H1 (cell line): Measurements from ENCODE around the gene CACNA1E.

Experiments
- CTCF ChIP-seq, 3 experiments: IDR thresholded peaks; 1 replicate in 2 of 3; 2 replicates in 1 of 3; pipeline versions ENCODE4 v1.5.1 to v1.6.1; 2011; ENCODE audit warnings: low read length in 3 of 3, mild to moderate bottlenecking in 3 of 3, inconsistent platforms in 2 of 3, low read depth in 1 of 3, moderate library complexity in 1 of 3; ENCODE audit not compliant: insufficient read depth in 1 of 3; ENCODE audit errors: control extremely low read depth in 1 of 3
- E2F6 ChIP-seq: IDR thresholded peaks from 2 replicates; pipeline ENCODE4 v1.6.1; 2012; ENCODE audit warnings: inconsistent platforms
- MAFK ChIP-seq: IDR thresholded peaks from 2 replicates; pipeline ENCODE4 v1.6.1; 2012; ENCODE audit warnings: low read depth, mild to moderate bottlenecking, improper control_type of control experiment, low read length
- POLR2A ChIP-seq, 2 experiments: IDR thresholded peaks; 1 replicate in 1 of 2; 2 replicates in 1 of 2; pipeline ENCODE4 v1.6.1; 2011; ENCODE audit warnings: low read depth in 2 of 2, low read length in 2 of 2, mild to moderate bottlenecking in 2 of 2; ENCODE audit errors: control extremely low read depth in 1 of 2
- RAD21 ChIP-seq, 2 experiments: IDR thresholded peaks in 1 of 2; conservative IDR thresholded peaks in 1 of 2; 2 replicates each; pipeline ENCODE4 v1.6.1; 2011; ENCODE audit warnings: low read depth in 2 of 2, low read length in 2 of 2, improper control_type of control experiment in 1 of 2, inconsistent platforms in 1 of 2, mild to moderate bottlenecking in 1 of 2, moderate library complexity in 1 of 2

- TF ChIP-seq POLR2A (IDR thresholded peaks at IDR 0.05; ENCODE audit: control extremely low read depth in 1 of 2, low read depth in 2 of 2, low read length in 2 of 2), result no peak
- no peak for TF ChIP-seq CTCF (IDR thresholded peaks at IDR 0.05; ENCODE audit: control extremely low read depth in 1 of 3, insufficient read depth in 1 of 3, low read depth in 1 of 3, low read length in 3 of 3)
- TF ChIP-seq RAD21 (IDR thresholded peaks at IDR 0.05 in 1 of 2, conservative IDR thresholded peaks at IDR 0.05 in 1 of 2; ENCODE audit: low read depth in 2 of 2, low read length in 2 of 2), result no peak
- TF ChIP-seq MAFK, result no peak
- no peak for TF ChIP-seq E2F6
These were observed 5.5 kb downstream of the CACNA1E start for GRCh38 chr1:181488866-181489265.
